HG03045 (cell line): ENCODE data around the gene NGEF.

ENCODE experiments used
- ATAC-seq: cut with Tn5 transposase; IDR thresholded peaks from one replicate; pipeline ENCODE4 v1.9.1; 2021; ENCODE audit warnings: mild to moderate bottlenecking, moderate library complexity; ENCODE audit not compliant: unreplicated experiment

The NGEF gene

GRCh38 chr2:232901736-232902578 is 111.1 kb downstream of the NGEF start:
- ATAC-seq = no peak

GRCh38 chr2:232900811-232901735 is 112.0 kb downstream of the NGEF start:
- ATAC-seq = no peak

GRCh38 chr2:232898592-232899543 is 114.2 kb downstream of the NGEF start:
- ATAC-seq = no peak

- no peak for ATAC-seq
These were observed 115.3 kb downstream of the NGEF start for GRCh38 chr2:232897598-232898408.

- ATAC-seq = no peak
These were observed 116.1 kb downstream of the NGEF start for GRCh38 chr2:232896720-232897597.

GRCh38 chr2:232896111-232896510 is 116.9 kb downstream of the NGEF start:
- ATAC-seq = no peak

GRCh38 chr2:232894746-232895145 is 118.3 kb downstream of the NGEF start:
- ATAC-seq = no peak

GRCh38 chr2:232894251-232894650 is 118.8 kb downstream of the NGEF start:
- no peak for ATAC-seq

GRCh38 chr2:232893834-232894233 is 119.2 kb downstream of the NGEF start:
- no peak for ATAC-seq

GRCh38 chr2:232892843-232893242 is 120.2 kb downstream of the NGEF start:
- no peak for ATAC-seq

- ATAC-seq = no peak
These were observed 120.8 kb downstream of the NGEF start for GRCh38 chr2:232892221-232892620.

GRCh38 chr2:232891621-232892071 is 121.4 kb downstream of the NGEF start:
- ATAC-seq = no peak

GRCh38 chr2:232890896-232891601 is 122.0 kb downstream of the NGEF start:
- no peak for ATAC-seq

- no peak for ATAC-seq
These were observed 122.5 kb downstream of the NGEF start for GRCh38 chr2:232890536-232890895.

- ATAC-seq = no peak
These were observed 123.1 kb downstream of the NGEF start for GRCh38 chr2:232889876-232890401.

GRCh38 chr2:232888839-232889529 is 124.1 kb downstream of the NGEF start:
- ATAC-seq = no peak

GRCh38 chr2:232888099-232888836 is 124.8 kb downstream of the NGEF start:
- no peak for ATAC-seq
